GM12878 (cell line): ENCODE data around the gene ATP1B2. TPM values are rescaled to one million over a fixed set of nuclear protein-coding genes. Genes with fewer than 3 reads are reported as not detected.

ENCODE experiments used
- ATAC-seq: fragments of 200-7000 bp; cut with Tn5 transposase; 3 replicates; pipeline ENCODE4 v1.9.1; 2020; ENCODE audit warnings: mild to moderate bottlenecking, moderate library complexity
- BruUV-seq: library from RNA; stranded (reverse); fragments of 400-500 nt; replicated peaks from 2 replicates; lab custom pipeline; 2021; lab: Mats Ljungman, UMichigan
- CTCF ChIA-PET: fragments of 300-600 bp; sonication (Branson Sonifier 250); formaldehyde crosslinking; extraction: SDS; loops from one replicate; lab custom pipeline; 2021; ENCODE audit warnings: inconsistent platforms; lab: Yijun Ruan, JAX
- POLR2A ChIA-PET: fragments of 350-600 bp; formaldehyde crosslinking; extraction: SDS; loops from one replicate; lab custom pipeline; 2021; ENCODE audit warnings: inconsistent platforms; lab: Charles Lee
- RAD21 ChIA-PET: fragments of 300-600 bp; sonication (Branson Sonifier 250); formaldehyde crosslinking; loops from one replicate; lab custom pipeline; 2023; ENCODE audit warnings: antibody characterized with exemption; ENCODE audit not compliant: unreplicated experiment; lab: Charles Lee
- SMC1A ChIA-PET: fragments of 300-600 bp; sonication (Branson Sonifier 250); formaldehyde crosslinking; loops from one replicate; lab custom pipeline; 2023; ENCODE audit not compliant: unreplicated experiment, uncharacterized antibody; lab: Charles Lee
- DNase-seq: peaks from one replicate; pipeline ENCODE4 v3.0.0-alpha.2; 2011; ENCODE audit warnings: low read depth, low spot score
- FAIRE-seq: peaks from 3 replicates; lab custom pipeline; 2011; peaks lifted over from hg19 to GRCh38; lab: Jason Lieb, UNC
- H2AFZ ChIP-seq: 2 replicates; pipeline ENCODE4 v1.6.0; 2011; ENCODE audit warnings: low read depth, low read length, control low read depth; ENCODE audit not compliant: control insufficient read depth
- H3K27ac ChIP-seq: 2 replicates; pipeline ENCODE4 v1.5.1; 2011; ENCODE audit warnings: control low read depth; ENCODE audit not compliant: control insufficient read depth, insufficient read depth
- H3K27me3 ChIP-seq, 2 experiments: replicated peaks in 1 of 2; 2 replicates each; pipeline versions ENCODE4 v1.6.0 to v1.6.1; 2011; ENCODE audit warnings: low read length in 1 of 2; ENCODE audit not compliant: control insufficient read depth in 2 of 2, insufficient read depth in 2 of 2
- H3K36me3 ChIP-seq, 2 experiments: 2 replicates each; pipeline ENCODE4 v1.5.1; 2011; ENCODE audit warnings: low read length in 1 of 2; ENCODE audit not compliant: control insufficient read depth in 2 of 2, insufficient read depth in 2 of 2
- H3K4me1 ChIP-seq: 2 replicates; pipeline ENCODE4 v1.6.1; 2011; ENCODE audit warnings: mild to moderate bottlenecking, low read length, moderate library complexity, mixed read lengths; ENCODE audit not compliant: control insufficient read depth, insufficient read depth
- H3K4me2 ChIP-seq: 2 replicates; pipeline ENCODE4 v1.6.0; 2011; ENCODE audit warnings: control low read depth; ENCODE audit not compliant: control insufficient read depth, insufficient read depth
- H3K4me3 ChIP-seq: fragments of 200-600 bp; sonication (generic); 2 replicates; pipeline ENCODE4 v1.5.1; 2016
- H3K79me2 ChIP-seq: 2 replicates; pipeline ENCODE4 v1.6.0; 2011; ENCODE audit warnings: low read length; ENCODE audit not compliant: control insufficient read depth, insufficient read depth
- H3K9ac ChIP-seq: 2 replicates; pipeline ENCODE4 v1.8.0; 2011; ENCODE audit warnings: low read length, control low read depth, mixed read lengths; ENCODE audit not compliant: control insufficient read depth, insufficient read depth
- H3K9me3 ChIP-seq: replicated peaks from 3 replicates; pipeline ENCODE4 v1.5.1; 2011; ENCODE audit warnings: mild to moderate bottlenecking, low read length; ENCODE audit not compliant: control insufficient read depth, insufficient read depth
- H4K20me1 ChIP-seq: 2 replicates; pipeline ENCODE4 v1.6.0; 2011; ENCODE audit not compliant: control insufficient read depth, insufficient read depth
- HDAC2 ChIP-seq: fragments of 200-600 bp; sonication (generic); IDR thresholded peaks from 2 replicates; pipeline ENCODE4 v1.6.1; 2017
- HDGF ChIP-seq: fragments of 450-650 bp; IDR thresholded peaks from 2 replicates; pipeline ENCODE4 v1.6.1; 2016; ENCODE audit warnings: antibody characterized with exemption
- MEF2B ChIP-seq: fragments of 450-650 bp; IDR thresholded peaks from 2 replicates; pipeline ENCODE4 v1.6.1; 2018; ENCODE audit warnings: mild to moderate bottlenecking, moderate library complexity; ENCODE audit not compliant: partially characterized antibody, poor library complexity, severe bottlenecking
- NFYA ChIP-seq: IDR thresholded peaks from 2 replicates; pipeline ENCODE4 v1.6.1; 2011; ENCODE audit warnings: low read depth, mild to moderate bottlenecking, low read length, improper control_type of control experiment, borderline replicate concordance
- RAD21 ChIP-seq: IDR thresholded peaks from 2 replicates; pipeline ENCODE4 v1.6.1; 2011; ENCODE audit warnings: mild to moderate bottlenecking, low read depth, low read length, moderate library complexity; ENCODE audit not compliant: insufficient read depth
- SIX5 ChIP-seq: IDR thresholded peaks from 2 replicates; pipeline ENCODE4 v1.6.1; 2011; ENCODE audit warnings: mild to moderate bottlenecking, low read depth, low read length, moderate library complexity; ENCODE audit not compliant: severe bottlenecking
- SMC3 ChIP-seq: IDR thresholded peaks from 2 replicates; pipeline ENCODE4 v1.6.1; 2011; ENCODE audit warnings: low read length, improper control_type of control experiment, borderline replicate concordance
- STAT1 ChIP-seq: fragments of 450-650 bp; conservative IDR thresholded peaks from 2 replicates; pipeline ENCODE4 v1.6.1; 2014; ENCODE audit warnings: antibody characterized with exemption, mild to moderate bottlenecking
- ZZZ3 ChIP-seq: IDR thresholded peaks from 2 replicates; pipeline ENCODE4 v1.6.1; 2011; ENCODE audit warnings: low read depth; ENCODE audit not compliant: control insufficient read depth, insufficient read length
- WGBS: methylation state at CpG from one replicate; pipeline ENCODE4 v1.1.6; 2016; ENCODE audit warnings: low lambda C conversion rate; ENCODE audit not compliant: insufficient replicate concordance, insufficient coverage; ENCODE audit errors: missing lambda C conversion rate; 5-methylcytosine and 5-hydroxymethylcytosine counted together
- in situ Hi-C: fragments of 300-500 bp; cut with MboI; formaldehyde crosslinking; loops from 9 replicates; pipeline ENCODE4 v1.14.3; 2018; ENCODE audit warnings: mixed read lengths
- intact Hi-C: fragments of 100-400 bp; cut with micrococcal nuclease; formaldehyde crosslinking; loops from one replicate; pipeline ENCODE4 v1.14.2; 2022; ENCODE audit not compliant: unreplicated experiment
- polyA plus RNA-seq, 11 experiments: library from polyadenylated mRNA; depleted of rRNA in 4 of 11; unstranded in 6 of 11; stranded (reverse) in 5 of 11; fragments of >200 nt; fragmentation: Nextera tagmentation in 4 of 11; fragmentation: Illumina TruSeq in 1 of 11; extraction: Ambion mirVana in 4 of 11; extraction: Trizol in 1 of 11; gene quantifications; 1 replicate in 1 of 11; 2 replicates in 10 of 11; pipeline versions ENCODE4 v1.2.1 to v1.2.3, GENCODE V29; 2011 to 2016; ENCODE audit warnings: inconsistent platforms in 2 of 11, missing spikeins in 2 of 11, low read depth in 1 of 11
- total RNA-seq, 4 experiments: library from RNA; depleted of rRNA in 3 of 4; stranded (reverse); fragments of >200 nt in 3 of 4; fragmentation: Illumina TruSeq in 1 of 4; extraction: Trizol in 1 of 4; gene quantifications; 2 replicates each; pipeline versions ENCODE4 v1.2.1 to v1.2.3, GENCODE V29; 2013 to 2021
- TF ChIP-seq, protein P1 (sequence below): IDR thresholded peaks from 2 replicates; pipeline ENCODE4 v1.6.1; 2012; ENCODE audit warnings: low read length, inconsistent platforms
- TF ChIP-seq, protein P2 (sequence below): fragments of 450-650 bp; IDR thresholded peaks from 2 replicates; pipeline ENCODE4 v1.6.1; 2014; ENCODE audit warnings: mild to moderate bottlenecking
- TF ChIP-seq, protein P3 (sequence below): fragments of 450-650 bp; IDR thresholded peaks from 2 replicates; pipeline ENCODE4 v1.6.1; 2018; ENCODE audit warnings: mild to moderate bottlenecking, low read depth, moderate library complexity; ENCODE audit not compliant: partially characterized antibody
- TF ChIP-seq, protein P4 (sequence below): fragments of 450-650 bp; IDR thresholded peaks from 2 replicates; pipeline ENCODE4 v1.6.1; 2017; ENCODE audit warnings: low read depth, mild to moderate bottlenecking, moderate library complexity
- TF ChIP-seq, protein P5 (sequence below): IDR thresholded peaks from 2 replicates; pipeline ENCODE4 v1.6.1; 2012; ENCODE audit warnings: low read depth, low read length, improper control_type of control experiment

Gene ATP1B2
- total and polyA plus RNA-seq, 10 of the 15 experiments (the other 5 are each of a cell fraction or from before 2014, with no cell fraction given): 0.03 to 0.29 (median 0.15) TPM; not detected in 3

DNA sequence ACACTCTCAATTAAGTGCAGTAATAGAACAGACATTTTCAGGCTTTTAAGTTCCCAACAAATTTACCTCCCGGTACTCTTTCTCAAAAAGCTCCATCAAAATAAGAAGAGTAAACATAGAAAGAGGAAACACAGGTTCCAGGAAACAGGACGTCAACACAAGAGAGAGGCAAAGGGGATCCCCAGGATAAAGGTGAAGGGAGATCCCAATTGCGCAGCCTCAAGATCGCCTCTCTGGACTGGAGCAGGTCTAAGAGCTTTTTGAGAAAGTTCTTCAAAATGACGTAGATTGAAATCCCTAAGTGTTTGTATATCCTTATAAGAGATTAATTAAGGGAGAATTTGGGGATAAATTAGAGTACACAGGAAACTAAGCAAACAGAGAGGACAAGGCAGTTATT is 32.1 kb upstream of the ATP1B2 start:
- SMC1A ChIA-PET: interaction anchor here (1.3 to 1.5 kb wide), 2 partner anchors 9 to 67 kb away, joined by 3 read pairs; partner anchors contain the start of gene SAT2
- ATAC-seq (no peak), FAIRE-seq (no peak)
- peaks cover 8% of the 10 kb centered on the region for H3K79me2 ChIP-seq
- RAD21 ChIA-PET: no interaction called here
- in situ Hi-C loops: no loop called here
- no peak overlapping the region for H3K4me3 ChIP-seq
- H2AFZ ChIP-seq: no peak overlapping the region
- POLR2A ChIA-PET: interaction anchor here (0.6 to 1.4 kb wide), 3 partner anchors 9 to 485 kb away, joined by 3 to 6 read pairs (median 4); partner anchors contain the start of gene SAT2
- no peaks in the 10 kb centered on the region for H3K4me1 ChIP-seq
- no peaks in the 10 kb centered on the region for H3K36me3 ChIP-seq
- no TSS peak for BruUV-seq
- CTCF ChIA-PET: interaction anchor here (1.3 kb wide), 1 partner anchor 69 kb away, joined by 3 read pairs; the partner anchor contains the start of gene TP53
- H3K9ac ChIP-seq: no peak overlapping the region
- H3K4me2 ChIP-seq: no peak overlapping the region
- H3K27ac ChIP-seq: no peak overlapping the region
- intact Hi-C loops: loop anchor here (5.0 kb wide), 1 partner anchor 36 kb away; the partner anchor contains the start of gene MPDU1
- H3K9me3 ChIP-seq: no peaks in the 10 kb centered on the region
- TF ChIP-seq HDGF: no peak
- no peak for TF ChIP-seq SMC3
- TF ChIP-seq ZZZ3: no peak
- TF ChIP-seq STAT1: no peak
- TF ChIP-seq, protein P1, sequence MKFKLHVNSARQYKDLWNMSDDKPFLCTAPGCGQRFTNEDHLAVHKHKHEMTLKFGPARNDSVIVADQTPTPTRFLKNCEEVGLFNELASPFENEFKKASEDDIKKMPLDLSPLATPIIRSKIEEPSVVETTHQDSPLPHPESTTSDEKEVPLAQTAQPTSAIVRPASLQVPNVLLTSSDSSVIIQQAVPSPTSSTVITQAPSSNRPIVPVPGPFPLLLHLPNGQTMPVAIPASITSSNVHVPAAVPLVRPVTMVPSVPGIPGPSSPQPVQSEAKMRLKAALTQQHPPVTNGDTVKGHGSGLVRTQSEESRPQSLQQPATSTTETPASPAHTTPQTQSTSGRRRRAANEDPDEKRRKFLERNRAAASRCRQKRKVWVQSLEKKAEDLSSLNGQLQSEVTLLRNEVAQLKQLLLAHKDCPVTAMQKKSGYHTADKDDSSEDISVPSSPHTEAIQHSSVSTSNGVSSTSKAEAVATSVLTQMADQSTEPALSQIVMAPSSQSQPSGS: no peak
- TF ChIP-seq, protein P2, sequence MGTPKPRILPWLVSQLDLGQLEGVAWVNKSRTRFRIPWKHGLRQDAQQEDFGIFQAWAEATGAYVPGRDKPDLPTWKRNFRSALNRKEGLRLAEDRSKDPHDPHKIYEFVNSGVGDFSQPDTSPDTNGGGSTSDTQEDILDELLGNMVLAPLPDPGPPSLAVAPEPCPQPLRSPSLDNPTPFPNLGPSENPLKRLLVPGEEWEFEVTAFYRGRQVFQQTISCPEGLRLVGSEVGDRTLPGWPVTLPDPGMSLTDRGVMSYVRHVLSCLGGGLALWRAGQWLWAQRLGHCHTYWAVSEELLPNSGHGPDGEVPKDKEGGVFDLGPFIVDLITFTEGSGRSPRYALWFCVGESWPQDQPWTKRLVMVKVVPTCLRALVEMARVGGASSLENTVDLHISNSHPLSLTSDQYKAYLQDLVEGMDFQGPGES: no peak
- TF ChIP-seq, protein P3, sequence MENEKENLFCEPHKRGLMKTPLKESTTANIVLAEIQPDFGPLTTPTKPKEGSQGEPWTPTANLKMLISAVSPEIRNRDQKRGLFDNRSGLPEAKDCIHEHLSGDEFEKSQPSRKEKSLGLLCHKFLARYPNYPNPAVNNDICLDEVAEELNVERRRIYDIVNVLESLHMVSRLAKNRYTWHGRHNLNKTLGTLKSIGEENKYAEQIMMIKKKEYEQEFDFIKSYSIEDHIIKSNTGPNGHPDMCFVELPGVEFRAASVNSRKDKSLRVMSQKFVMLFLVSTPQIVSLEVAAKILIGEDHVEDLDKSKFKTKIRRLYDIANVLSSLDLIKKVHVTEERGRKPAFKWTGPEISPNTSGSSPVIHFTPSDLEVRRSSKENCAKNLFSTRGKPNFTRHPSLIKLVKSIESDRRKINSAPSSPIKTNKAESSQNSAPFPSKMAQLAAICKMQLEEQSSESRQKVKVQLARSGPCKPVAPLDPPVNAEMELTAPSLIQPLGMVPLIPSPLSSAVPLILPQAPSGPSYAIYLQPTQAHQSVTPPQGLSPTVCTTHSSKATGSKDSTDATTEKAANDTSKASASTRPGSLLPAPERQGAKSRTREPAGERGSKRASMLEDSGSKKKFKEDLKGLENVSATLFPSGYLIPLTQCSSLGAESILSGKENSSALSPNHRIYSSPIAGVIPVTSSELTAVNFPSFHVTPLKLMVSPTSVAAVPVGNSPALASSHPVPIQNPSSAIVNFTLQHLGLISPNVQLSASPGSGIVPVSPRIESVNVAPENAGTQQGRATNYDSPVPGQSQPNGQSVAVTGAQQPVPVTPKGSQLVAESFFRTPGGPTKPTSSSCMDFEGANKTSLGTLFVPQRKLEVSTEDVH: no peak
- TF ChIP-seq, protein P4, sequence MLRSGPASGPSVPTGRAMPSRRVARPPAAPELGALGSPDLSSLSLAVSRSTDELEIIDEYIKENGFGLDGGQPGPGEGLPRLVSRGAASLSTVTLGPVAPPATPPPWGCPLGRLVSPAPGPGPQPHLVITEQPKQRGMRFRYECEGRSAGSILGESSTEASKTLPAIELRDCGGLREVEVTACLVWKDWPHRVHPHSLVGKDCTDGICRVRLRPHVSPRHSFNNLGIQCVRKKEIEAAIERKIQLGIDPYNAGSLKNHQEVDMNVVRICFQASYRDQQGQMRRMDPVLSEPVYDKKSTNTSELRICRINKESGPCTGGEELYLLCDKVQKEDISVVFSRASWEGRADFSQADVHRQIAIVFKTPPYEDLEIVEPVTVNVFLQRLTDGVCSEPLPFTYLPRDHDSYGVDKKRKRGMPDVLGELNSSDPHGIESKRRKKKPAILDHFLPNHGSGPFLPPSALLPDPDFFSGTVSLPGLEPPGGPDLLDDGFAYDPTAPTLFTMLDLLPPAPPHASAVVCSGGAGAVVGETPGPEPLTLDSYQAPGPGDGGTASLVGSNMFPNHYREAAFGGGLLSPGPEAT: no peak
- no peak for TF ChIP-seq SIX5
- TF ChIP-seq, protein P5, sequence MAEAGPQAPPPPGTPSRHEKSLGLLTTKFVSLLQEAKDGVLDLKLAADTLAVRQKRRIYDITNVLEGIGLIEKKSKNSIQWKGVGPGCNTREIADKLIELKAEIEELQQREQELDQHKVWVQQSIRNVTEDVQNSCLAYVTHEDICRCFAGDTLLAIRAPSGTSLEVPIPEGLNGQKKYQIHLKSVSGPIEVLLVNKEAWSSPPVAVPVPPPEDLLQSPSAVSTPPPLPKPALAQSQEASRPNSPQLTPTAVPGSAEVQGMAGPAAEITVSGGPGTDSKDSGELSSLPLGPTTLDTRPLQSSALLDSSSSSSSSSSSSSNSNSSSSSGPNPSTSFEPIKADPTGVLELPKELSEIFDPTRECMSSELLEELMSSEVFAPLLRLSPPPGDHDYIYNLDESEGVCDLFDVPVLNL: no peak
- TF ChIP-seq HDAC2: no peak
- no peak for TF ChIP-seq MEF2B
- no peak for TF ChIP-seq RAD21
- no peak for TF ChIP-seq NFYA
- TF ChIP-seq, all 136 proteins: peak for 0
- no peaks in the 10 kb centered on the region; the same call in 1 of the 2 replicates for H4K20me1 ChIP-seq
- WGBS: 40% methylated on average over 5 of the region's 5 CpGs
- no peak for DNase-seq
- H3K27me3 ChIP-seq: no peaks in the 10 kb centered on the region
